Peyer's patch (tissue), 4 donors: ENCODE results near the gene ARV1. TPM values are rescaled to one million over a fixed set of nuclear protein-coding genes. Genes with fewer than 3 reads are reported as not detected.
"Not testable (repeated sequence)": the region's sequence is repeated elsewhere in the genome, so short reads cannot be mapped to it uniquely, and the experiment has no call there.

Experiments
- DNase-seq, 3 donors: peaks; one replicate each; pipeline ENCODE4 v3.0.0-alpha.2; 2017 to 2019
- H3K27ac ChIP-seq, 4 donors: fragments of 200-600 bp; sonication (generic); one replicate each; pipeline ENCODE4 v1.5.1; 2016 to 2019
- H3K27me3 ChIP-seq, 2 donors: fragments of 200-600 bp; sonication (generic); one replicate each; pipeline ENCODE4 v1.5.1; 2019
- H3K36me3 ChIP-seq, 3 donors: fragments of 200-600 bp; sonication (generic); one replicate each; pipeline ENCODE4 v1.5.1; 2016 to 2019
- H3K4me1 ChIP-seq, 4 donors: fragments of 200-600 bp; sonication (generic); one replicate each; pipeline ENCODE4 v1.5.1; 2016 to 2019
- H3K4me3 ChIP-seq, 4 donors: fragments of 200-600 bp; sonication (generic); 1 replicate in 3 of 4; 2 replicates in 1 of 4; pipeline ENCODE4 v1.5.1; 2016 to 2019; ENCODE audit warnings: mild to moderate bottlenecking in 1 of 4
- H3K9me3 ChIP-seq, 4 donors: fragments of 200-600 bp; sonication (generic); one replicate each; pipeline ENCODE4 v1.5.1; 2016 to 2019; ENCODE audit warnings: mild to moderate bottlenecking in 1 of 4
- POLR2A ChIP-seq, 2 donors: fragments of 450-650 bp; IDR thresholded peaks; one replicate each; pipeline ENCODE4 v1.5.1; 2017; ENCODE audit warnings: antibody characterized with exemption in 2 of 2, mild to moderate bottlenecking in 2 of 2, moderate library complexity in 2 of 2
- total RNA-seq, 4 donors: library from RNA; depleted of rRNA; stranded (reverse); fragments of >200 nt; gene quantifications; one replicate each; pipeline ENCODE4 v1.1.0, GENCODE V29; 2016
- TF ChIP-seq, protein P1 (sequence below), 6 experiments: fragments of 450-650 bp in 4 of 6; fragments of 200-600 bp in 2 of 6; sonication (generic) in 1 of 6; IDR thresholded peaks; one replicate each; pipeline ENCODE4 v1.5.1; 2017 to 2019; ENCODE audit warnings: antibody characterized with exemption in 6 of 6, mild to moderate bottlenecking in 3 of 6, moderate library complexity in 1 of 6

Gene ARV1
- total RNA-seq, 4 donors from 2014 or later: 13.2 to 28.9 (median 21.0) TPM

DNA sequence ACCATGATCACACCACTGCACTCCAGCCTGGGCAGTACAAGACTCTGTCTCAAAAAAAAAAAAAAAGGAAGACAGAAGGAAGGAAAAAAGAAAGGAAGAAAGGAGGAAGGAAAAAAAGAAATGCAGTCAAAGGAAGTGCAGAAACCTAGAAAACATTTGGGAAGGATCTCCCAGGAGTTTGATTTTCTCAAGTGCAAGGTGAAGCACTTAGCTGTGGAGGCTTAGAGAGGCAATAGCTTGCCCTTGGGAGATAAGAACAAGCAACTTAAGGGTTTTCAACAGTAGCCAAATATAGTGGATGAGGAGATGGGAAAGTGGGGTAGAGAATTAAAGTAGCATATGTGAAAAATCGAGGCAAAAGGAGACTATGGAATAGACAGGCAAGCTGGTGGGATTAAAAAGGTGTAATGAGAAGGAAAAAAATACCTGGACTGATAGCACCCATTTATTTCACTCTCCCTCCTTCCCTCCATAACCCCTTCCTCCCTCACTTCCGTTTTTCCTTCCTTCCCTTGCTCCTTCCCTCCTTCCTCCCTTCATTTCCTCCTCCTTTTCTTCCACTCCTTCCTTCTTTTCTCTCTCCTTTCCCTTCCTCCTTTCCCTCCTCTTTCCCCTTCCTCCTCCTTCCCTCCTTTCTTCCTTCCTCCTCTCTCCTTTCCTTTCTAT, 68.0 kb downstream of the ARV1 start:
- no peaks in the 10 kb centered on the region for H3K4me1 ChIP-seq
- DNase-seq: no peak
- H3K9me3 ChIP-seq: peaks cover 0 to 4% (median 0%) of the 10 kb centered on the region in 4 donors
- H3K4me3 ChIP-seq: no peak overlapping the region
- H3K27ac ChIP-seq: no peak overlapping the region
- H3K27me3 ChIP-seq: no peaks in the 10 kb centered on the region
- TF ChIP-seq, protein P1, sequence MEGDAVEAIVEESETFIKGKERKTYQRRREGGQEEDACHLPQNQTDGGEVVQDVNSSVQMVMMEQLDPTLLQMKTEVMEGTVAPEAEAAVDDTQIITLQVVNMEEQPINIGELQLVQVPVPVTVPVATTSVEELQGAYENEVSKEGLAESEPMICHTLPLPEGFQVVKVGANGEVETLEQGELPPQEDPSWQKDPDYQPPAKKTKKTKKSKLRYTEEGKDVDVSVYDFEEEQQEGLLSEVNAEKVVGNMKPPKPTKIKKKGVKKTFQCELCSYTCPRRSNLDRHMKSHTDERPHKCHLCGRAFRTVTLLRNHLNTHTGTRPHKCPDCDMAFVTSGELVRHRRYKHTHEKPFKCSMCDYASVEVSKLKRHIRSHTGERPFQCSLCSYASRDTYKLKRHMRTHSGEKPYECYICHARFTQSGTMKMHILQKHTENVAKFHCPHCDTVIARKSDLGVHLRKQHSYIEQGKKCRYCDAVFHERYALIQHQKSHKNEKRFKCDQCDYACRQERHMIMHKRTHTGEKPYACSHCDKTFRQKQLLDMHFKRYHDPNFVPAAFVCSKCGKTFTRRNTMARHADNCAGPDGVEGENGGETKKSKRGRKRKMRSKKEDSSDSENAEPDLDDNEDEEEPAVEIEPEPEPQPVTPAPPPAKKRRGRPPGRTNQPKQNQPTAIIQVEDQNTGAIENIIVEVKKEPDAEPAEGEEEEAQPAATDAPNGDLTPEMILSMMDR (IDR thresholded peaks at IDR 0.05): no peak
- no peak for TF ChIP-seq POLR2A (IDR thresholded peaks at IDR 0.05)
- H3K36me3 ChIP-seq: no peaks in the 10 kb centered on the region

DNA sequence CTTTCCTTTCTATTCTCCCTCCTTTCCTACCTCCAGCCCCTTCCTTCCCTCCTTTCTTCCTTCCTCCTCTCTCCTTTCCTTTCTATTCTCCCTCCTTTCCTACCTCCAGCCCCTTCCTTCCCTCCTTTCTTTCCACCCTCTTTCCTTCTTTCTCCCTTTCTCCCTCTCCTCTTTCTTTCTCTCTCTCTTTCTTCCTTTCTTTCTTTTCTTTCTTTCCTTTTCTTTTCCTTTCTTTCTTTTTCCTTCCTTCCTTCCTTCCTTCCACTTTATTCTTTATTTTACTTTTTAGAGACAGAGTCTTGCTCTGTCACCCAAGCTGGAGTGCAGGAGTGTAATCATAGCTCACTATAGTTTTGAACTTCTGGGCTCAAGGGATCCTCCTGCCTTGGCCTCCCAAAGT, 68.6 kb downstream of the ARV1 start:
- not testable (repeated sequence) for H3K9me3 ChIP-seq, H3K4me1 ChIP-seq, DNase-seq, H3K4me3 ChIP-seq, H3K36me3 ChIP-seq, H3K27me3 ChIP-seq, H3K27ac ChIP-seq

DNA sequence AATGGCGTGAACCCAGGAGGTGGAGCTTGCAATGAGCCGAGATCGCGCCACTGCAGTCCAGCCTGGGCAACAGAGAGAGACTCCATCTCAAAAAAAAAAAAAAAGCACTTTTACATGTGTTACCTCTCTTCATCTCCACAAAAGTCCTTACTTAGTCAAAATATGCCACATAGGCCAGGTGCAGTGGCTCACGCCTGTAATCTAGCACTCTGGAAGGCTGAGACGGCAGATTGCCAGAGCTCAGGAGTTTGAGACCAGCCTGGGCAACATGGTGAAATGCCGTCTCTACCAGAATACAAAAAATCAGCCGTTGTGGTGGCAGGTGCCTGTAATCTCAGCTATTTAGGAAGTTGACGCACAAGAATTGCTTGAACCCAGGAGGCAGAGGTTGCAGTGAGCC, 69.5 kb downstream of the ARV1 start:
- H3K4me3 ChIP-seq, H3K36me3 ChIP-seq, H3K27me3 ChIP-seq, DNase-seq, H3K4me1 ChIP-seq, H3K27ac ChIP-seq, H3K9me3 ChIP-seq: not testable (repeated sequence)

DNA sequence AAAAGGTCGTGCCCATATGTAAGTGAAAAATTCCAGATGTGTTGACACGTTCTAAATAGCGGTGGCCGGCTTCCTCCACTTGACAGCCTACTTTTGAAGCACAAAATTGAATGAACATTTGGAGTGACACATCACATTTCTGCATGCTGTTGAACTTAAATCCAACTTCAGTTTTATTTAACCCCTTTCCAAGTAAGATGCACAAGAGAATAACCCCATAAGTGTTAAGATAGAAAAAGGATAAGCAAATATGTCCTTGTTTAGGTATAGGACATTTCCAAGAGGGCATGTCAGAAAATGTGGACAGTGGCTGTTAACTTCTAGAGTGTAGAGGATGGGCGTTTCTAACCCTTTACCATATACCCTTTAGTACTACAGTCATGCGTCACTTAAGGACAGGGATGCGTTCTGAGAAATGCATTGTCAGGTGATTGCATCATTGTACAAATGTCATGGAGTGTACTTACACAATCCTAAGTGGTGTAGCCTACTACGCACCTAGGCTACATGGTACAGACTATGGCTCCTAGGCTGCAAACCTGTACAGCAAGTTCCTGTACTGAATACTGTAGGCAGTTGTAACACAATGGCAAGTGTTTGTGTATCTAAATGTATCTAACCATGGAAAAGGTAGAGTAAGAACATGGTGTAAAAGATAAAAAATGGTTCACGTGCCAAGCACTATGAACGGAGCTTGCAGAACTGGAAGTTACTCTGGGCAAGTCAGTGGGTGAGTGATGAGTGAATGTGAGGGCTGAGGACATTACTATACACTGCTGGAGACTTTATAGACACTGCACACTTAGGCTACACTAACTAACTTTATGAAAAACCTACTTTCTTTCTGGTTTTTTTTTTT, 70.5 kb downstream of the ARV1 start:
- Histone ChIP-seq H3K27ac (no peak overlapping the region), H3K36me3 (no peaks in the 10 kb centered on the region), H3K27me3 (no peaks in the 10 kb centered on the region), H3K9me3 (peaks cover 0 to 4% (median 0%) of the 10 kb centered on the region in 4 donors), H3K4me1 (peaks cover 0 to 15% (median 4%) of the 10 kb centered on the region in 4 donors), H3K4me3 (no peak overlapping the region)
- TF ChIP-seq POLR2A (IDR thresholded peaks at IDR 0.05): no peak
- TF ChIP-seq, protein P1 (IDR thresholded peaks at IDR 0.05): no peak
- no peak for DNase-seq

Other genes with a start within 250 kb of the ARV1 start
- gene CAPN9, start 231.7 kb upstream of the ARV1 start, total RNA-seq: 10 to 100 TPM; 23.7 to 43.1 (median 33.4) TPM
- 10 to 100 TPM; 10.3 to 14.0 (median 11.4) TPM for gene C1orf198, start 110.6 kb upstream of the ARV1 start, total RNA-seq
- gene TTC13, start 233 bp upstream of the ARV1 start, total RNA-seq: 100 to 1,000 TPM in 1 of 4 donors, 10 to 100 TPM in 3; 17.3 to 106 (median 42.6) TPM
- 1 to 10 TPM in 2 of 4 donors, under 1 TPM in 1, not detected in 1; 0.94 to 3.0 (median 1.6) TPM for gene FAM89A, start 61.2 kb downstream of the ARV1 start, total RNA-seq
- under 1 TPM in 1 of 4 donors, not detected in 3; 0.13 TPM for gene TRIM67, start 183.0 kb downstream of the ARV1 start, total RNA-seq